Hematopoietic multipotent progenitor cell treated with erythropoietin and hydrocortisone succinate and interleukin-3 and kit ligand, for 6 days (in vitro differentiated cells): Measurements from ENCODE around the gene RMND5B.
"Not testable (repeated sequence)": the region's sequence is repeated elsewhere in the genome, so short reads cannot be mapped to it uniquely, and the experiment has no call there.

ENCODE experiments used
- DNase-seq: peaks from one replicate; pipeline ENCODE4 v3.0.0-alpha.2; 2015

Gene RMND5B

GRCh38 chr5:178177569-178177968, 46.8 kb downstream of the RMND5B start:
- DNase-seq, result no peak

GRCh38 chr5:178180141-178180863, 49.5 kb downstream of the RMND5B start:
- no peak for DNase-seq

DNA sequence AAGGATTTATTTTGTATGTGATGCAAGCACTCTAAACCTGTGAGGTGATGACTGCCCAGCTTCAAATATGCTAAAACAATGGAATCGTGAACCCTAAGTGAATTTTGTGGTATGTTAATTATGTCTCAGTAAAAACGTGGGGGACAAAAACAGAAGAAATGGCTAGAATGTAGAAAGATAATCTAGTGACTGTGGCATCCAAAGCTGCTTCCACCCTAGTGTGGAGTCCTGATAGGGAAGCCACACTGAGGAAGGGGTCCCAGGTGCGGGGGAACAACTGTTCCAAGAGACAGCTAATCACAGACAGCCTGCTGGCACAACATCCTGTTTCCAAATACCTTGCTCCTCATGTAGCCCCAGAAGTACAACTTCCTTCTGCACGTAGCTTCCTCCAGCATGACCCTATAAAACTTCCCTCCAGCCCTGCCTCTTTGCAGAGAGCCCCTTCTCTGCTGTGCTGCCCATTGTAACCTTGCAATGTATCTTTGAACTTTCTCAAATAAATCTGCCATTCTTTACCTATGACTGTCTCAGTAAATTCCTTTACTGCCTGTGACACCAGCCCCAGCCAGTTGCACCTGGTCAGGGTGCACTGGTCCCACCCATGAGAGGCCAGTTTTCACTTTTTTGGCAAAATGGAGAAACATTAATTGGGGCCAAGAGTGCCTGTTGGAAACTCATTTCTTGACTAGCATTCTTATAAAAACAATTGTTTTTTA, 51.5 kb downstream of the RMND5B start:
- peak; percentile 85 for DNase-seq

DNA sequence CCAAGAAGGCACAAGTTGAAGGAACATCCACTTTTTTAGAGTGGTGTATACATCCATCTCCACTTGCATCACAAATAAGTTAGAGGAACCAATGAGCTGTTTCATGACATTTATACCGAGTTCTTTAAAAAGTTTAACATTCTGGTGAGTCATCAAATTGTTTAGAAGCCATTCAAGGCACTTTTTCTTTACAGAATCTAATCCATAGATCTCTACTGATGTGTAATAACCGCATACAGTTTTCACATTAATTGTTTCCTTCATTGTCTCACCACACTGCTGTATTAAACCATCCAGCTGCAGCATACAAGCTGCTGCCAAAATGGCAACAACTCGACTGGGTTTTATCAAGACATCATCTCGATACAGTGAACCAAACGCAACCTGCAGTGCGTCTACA, 55.6 kb downstream of the RMND5B start:
- peak; percentile 43 for DNase-seq

DNA sequence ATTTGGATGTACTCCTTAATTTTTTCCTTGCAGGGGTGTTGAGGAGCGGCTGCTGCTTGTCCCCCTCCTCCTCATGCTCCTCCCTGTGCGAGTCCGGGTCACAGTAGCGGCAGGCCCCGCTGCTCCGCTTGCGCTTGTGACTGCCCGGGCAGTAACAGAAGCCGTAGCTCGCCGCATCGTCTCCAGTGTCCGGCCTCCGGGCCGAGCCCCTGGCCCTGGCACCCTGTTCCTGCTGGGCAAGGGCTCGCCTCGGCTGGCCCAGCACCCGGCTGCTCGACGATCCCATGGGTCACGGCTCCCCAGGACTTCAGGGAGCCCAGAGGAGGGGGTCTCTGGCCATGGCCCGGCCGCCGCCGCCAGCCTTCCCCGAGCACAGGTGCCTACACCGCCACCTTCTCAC, 56.2 kb downstream of the RMND5B start, which contains the start of gene GMCL2:
Gene GMCL2 (minus strand): TSS at position 358 of the 400 bp plus-strand sequence. CDS start 72 bp downstream, at position 286.
- no peak for DNase-seq

DNA sequence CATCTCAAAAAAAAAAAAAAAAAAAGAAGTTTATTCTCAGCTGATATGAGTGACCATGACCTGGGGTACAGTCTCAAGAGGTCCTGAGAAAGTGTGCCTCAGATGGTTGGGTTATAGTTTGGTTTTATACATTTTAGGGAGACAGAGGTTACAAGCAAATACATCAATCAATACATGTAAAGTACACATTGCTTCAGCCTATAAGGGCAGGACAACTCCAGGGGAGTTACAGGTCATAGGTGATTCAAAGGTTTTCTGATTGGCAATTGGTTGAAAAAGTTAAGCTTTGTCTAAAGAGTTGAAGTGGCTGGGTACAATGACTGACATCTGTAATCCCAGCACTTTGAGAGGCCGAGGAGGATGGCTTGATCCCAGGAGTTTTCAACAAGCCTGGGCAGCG, 58.6 kb downstream of the RMND5B start:
- no peak for DNase-seq

- no peak for DNase-seq
These were observed 60.8 kb downstream of the RMND5B start for GRCh38 chr5:178191661-178192060.

DNA sequence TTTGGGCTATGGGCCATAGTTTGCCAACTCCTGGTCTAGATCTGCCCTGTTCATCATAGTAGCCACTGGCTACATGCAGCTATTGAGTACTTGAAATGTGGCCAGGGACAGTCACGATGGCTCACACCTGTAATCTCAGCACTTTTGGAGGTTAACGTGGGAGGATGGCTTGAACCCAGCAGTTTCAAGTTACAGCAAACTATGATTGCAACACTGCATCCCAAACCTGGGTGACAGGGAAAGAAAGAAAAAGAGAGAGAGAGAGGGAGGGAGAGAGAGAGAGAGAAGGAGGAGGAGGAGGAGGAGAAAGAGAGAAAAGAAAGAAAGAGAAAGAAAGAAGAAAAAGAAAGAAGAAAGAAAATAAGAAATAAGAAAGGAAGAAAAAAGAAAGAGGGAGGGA, 61.4 kb downstream of the RMND5B start:
- no peak for DNase-seq

- no peak for DNase-seq
These were observed 62.0 kb downstream of the RMND5B start for GRCh38 chr5:178192787-178193186.

GRCh38 chr5:178193251-178193809, 62.5 kb downstream of the RMND5B start:
- no peak for DNase-seq

DNA sequence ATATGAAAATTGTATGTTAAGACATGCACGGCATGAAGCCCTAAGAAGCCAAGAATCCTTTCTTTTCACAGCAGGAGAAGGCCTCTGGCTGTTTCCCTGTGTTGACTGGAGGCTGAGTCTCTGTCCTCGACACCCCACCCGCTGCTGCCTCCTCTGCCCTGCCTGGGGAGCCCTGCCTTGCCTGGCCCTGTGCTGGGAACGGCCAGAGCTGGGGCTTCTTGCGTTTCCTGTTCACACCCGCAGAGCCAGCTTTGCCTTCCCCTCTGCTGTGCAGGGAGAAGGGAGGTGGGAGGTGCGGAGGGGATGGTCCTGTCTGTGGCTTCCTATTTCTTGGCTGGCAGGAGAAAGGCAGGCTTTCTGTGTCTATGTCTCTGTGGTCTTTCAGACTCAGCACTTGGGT, 63.2 kb downstream of the RMND5B start:
- DNase-seq, result peak; percentile 47

DNA sequence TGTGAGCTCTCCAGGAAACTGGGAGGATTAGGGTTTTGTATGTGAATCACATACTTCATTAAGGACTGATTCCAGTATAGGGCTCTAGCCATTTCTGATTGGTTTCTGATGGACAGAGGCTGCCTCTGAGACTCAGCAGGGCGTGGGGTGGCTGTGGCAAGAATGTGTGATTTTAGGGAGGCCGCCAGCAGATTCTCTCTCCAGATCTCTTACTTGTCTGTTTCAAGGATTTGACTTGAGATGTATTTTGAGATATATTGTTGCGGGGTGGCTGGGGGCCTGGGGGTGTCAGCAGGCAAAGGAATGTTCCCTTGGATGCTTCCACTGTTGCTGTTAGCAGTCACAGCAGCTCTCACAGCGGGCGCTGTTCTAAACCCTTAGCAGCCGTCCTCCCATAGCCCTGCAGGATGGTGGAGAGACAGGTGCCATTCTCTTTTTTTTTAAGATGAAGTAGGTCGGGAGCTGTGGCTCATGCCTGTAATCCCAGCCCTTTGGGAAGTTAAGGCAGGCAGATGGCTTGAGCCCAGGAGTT, 65.5 kb downstream of the RMND5B start:
- no peak for DNase-seq

DNA sequence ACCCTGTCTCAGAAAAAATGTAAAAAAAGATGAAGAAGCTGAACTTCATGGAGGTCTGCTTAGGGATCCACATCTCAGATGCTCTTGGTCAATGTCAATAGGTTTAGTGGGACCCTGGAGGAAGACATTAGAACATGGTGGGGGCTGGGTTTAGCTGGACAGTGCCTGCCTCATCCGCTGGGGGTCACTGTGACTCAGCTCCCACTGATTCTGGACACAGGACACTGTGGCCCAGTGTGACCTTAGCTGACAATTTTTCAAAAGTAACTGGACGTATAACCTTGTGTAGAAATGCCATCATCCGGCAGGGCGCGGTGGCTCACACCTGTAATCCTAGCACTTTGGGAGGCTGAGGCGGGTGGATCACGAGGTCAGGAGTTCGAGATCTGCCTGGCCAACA, 66.2 kb downstream of the RMND5B start:
- DNase-seq, result no peak

DNA sequence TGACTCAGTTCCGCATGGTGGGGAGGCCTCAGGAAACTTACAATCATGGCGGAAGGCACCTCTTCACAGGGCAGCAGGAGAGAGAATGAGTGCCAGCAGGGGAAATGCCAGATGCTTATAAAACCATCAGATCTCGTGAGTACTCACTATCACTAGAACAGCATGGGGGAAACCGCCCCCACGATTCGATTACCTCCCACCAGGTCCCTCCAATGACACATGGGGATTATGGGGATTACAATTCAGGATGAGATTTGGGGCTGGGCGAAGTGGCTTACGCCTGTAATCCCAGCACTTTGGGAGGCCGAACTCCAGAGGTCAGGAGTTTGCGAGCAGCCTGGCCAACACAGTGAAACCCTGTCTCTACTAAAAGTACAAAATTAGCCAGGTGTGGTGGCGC, 67.3 kb downstream of the RMND5B start:
- not testable (repeated sequence) for DNase-seq

DNA sequence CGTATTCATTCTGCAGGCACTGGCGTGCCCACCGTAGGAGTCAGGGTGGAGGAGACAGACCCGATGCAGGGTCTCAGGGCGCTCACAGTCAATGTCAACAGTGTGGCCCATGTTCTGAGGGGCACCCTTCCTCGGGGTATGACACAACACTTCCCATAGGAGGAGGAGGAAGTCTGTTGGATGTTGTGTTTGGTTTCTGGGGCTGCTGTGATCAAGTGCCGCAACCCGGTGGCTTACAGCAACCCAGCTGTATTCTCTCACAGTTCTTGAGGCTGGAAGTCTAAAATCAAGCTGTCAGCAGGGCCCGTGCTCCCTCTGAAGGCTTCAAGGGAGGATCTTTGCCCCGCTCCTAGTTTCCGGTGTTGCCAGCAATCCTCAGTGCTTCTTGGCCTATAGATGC, 67.9 kb downstream of the RMND5B start:
- no peak for DNase-seq

DNA sequence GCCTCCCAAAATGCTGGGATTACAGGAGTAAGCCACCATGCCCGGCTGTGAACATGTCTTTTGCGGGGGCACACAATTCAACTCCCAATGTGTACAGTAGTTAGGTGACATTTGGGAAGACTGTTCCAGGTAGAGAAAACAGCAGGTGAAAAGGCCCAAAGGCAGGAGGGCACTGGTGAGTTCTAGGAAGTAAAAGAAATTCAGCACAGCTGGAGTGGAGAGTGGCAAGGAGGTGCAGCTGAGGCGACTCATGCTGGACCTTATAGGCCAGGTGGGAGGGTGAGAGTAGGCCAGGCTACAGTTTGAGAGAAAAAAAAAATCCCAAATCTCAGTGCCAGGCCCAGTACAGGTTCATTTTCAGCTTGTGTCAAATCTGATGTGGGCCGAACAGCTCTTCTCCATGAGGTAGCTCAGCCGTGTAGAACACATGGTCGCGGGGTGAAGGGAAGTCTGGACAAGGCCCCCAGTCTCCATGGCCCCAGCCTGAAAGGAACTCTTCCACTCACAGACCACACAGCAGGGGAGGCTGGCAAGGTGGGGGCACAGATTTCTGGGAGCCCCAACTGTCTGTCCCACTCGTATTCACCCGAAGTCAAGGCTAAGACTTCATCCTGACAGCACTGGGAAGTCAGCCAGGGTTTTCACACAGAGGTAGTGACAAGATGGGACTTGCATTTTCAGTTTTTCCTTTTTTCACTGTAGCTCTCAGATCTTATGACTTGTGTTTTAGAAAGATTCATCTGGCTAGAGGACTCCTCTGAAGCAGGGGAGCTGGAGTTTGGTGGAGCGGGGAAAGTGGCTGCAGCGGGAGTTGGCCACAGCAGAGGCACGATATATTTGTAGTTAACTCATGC, 69.0 kb downstream of the RMND5B start:
- no peak for DNase-seq
